ENCODE results near the gene SLC26A9.

DNA sequence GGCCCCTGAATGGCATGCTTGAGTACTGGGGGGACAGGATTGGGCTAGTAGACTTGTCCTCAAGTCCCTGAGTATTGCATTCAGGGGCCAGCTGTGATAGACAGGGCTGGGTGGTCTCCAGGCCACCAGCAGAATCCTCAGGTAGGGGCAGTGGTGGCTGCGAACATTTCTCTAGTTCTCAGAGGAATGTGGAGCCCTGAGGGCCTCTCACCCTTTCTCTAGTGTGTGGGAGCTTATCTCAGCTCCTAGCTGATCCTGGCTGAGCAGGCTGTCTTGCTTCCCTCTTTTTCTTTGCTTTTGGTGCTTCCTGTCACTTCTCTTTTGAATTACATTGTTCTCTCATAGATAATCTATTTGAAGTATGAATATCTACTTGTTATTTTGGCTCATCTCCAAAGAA lies 63.3 kb downstream of the SLC26A9 start:
- TF ChIP-seq, protein P1, sequence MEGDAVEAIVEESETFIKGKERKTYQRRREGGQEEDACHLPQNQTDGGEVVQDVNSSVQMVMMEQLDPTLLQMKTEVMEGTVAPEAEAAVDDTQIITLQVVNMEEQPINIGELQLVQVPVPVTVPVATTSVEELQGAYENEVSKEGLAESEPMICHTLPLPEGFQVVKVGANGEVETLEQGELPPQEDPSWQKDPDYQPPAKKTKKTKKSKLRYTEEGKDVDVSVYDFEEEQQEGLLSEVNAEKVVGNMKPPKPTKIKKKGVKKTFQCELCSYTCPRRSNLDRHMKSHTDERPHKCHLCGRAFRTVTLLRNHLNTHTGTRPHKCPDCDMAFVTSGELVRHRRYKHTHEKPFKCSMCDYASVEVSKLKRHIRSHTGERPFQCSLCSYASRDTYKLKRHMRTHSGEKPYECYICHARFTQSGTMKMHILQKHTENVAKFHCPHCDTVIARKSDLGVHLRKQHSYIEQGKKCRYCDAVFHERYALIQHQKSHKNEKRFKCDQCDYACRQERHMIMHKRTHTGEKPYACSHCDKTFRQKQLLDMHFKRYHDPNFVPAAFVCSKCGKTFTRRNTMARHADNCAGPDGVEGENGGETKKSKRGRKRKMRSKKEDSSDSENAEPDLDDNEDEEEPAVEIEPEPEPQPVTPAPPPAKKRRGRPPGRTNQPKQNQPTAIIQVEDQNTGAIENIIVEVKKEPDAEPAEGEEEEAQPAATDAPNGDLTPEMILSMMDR (conservative IDR thresholded peaks at IDR 0.05; ENCODE audit: low read depth, low read length) = no peak
- TF ChIP-seq EZH2 (IDR thresholded peaks at IDR 0.05; ENCODE audit: low read length, unreplicated experiment) = no peak
- no peak for TF ChIP-seq EZH2phosphoT487 (IDR thresholded peaks at IDR 0.05; ENCODE audit: borderline replicate concordance, low read length)
